ENCODE data around the gene GPR37.

The GPR37 gene

DNA sequence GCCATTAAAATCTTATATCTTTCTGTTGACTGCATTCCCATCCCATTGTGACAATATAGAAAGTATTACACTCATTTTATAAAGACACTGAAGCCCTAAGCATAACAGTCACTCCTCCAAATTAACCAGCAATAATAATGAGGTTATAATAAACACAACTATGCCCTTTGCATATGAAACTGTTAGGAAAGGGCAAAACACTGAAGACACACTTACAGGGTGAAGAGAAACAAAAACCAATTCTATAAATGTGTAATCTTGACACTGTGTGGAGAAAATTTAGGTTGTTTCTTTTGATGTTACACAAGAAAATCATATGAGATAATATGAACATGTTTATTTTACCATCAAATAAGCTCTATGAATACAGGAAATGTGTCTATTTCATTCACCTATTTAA is 14.0 kb upstream of the GPR37 start:
- DNase-seq (ENCODE audit: low spot score), result no peak

DNA sequence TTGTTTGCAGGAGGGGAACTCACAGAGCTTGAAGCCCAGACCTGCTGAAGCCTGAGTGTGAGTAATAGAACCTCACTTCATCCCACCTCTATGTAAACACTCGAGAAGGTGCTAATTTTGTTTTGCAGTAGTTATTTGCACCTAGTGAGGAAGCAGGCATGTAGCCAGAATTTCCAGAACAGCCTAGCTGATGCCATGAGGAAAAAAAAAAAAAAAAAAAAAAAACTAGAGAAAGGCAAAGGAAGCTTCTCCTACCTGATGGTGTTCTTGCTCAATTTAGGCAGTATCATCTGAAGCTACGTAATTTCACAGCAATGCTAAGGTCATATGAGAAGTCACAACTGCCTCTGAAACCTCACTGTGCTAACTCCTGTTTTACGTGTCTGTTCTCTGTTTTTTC is 13.6 kb upstream of the GPR37 start:
- DNase-seq (ENCODE audit: low spot score), result no peak

DNA sequence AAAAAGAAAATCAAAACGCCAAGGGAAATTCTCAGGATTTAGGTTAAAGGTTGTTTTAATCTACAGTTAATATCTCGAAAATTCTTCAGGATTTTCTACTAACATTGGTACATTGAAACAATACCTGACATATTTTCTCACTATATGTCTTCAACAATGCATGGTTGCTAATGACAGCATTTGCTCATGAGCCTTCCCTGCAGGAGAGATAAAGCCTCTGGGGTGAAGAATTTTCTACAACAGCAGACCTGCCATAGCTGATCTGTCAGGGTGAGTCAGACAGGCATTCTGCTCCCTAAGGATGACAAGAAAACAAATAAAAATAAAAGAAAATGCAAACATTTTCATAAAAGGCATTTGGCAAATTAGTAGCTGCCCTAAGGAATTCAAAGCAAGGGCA is 11.7 kb upstream of the GPR37 start:
- no peak for DNase-seq (ENCODE audit: low spot score)

DNA sequence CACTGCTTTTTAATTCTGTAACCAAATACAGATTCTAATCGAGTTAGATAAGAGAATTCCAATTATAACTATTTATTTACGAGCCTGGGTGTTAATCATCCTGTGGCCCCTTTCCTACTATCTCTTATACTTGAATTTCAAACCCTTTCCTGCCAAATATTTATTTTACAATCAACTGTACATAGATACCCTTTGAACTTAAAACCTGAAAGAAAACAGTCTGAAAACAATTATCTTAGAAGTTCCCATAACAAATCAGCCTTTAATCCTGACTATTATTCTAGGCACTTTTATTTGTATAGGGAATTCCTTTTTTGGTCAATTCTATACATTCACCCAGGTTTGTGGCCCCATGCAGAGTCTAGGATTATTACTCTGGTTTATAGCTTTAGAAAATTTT is 10.6 kb upstream of the GPR37 start:
- no peak for DNase-seq (ENCODE audit: low spot score)

DNA sequence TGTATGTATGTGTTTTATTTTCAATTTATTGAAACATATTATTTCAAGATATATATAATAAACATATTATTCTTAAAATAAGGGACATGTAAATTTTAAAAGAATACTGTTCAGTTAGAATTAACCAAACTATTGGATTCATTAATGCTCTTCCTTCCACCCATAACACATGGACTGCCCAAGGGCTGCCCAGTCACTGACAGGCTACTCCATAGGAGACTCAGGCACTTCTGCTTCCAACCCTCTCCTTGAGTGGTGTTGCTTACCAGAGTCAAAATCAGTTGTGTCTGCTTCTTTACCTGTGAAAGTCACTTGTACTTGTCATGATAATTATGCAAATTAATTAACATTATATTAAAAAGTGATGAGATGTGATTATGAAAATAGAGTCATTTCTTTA is 9.8 kb upstream of the GPR37 start:
- DNase-seq (ENCODE audit: low spot score), result no peak

DNA sequence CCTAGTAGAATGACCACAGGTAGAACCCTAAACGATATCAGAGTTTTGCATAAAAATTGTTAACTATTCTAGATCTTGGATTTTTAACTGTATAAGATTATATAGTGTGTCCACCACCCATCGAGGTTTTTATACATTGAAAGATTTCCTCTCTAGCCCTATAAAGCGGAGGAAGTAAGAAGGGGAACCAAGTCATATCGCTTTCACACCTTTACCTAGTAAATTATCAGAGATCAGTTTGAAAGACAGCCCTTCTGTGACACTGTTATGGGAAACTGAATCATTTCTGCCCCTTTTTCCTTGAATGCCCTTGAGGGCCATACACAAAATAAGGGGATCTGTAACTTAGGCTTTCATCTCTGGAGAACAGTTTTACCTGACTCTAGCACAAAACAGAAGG is 8.3 kb upstream of the GPR37 start:
- no peak for DNase-seq (ENCODE audit: low spot score)

DNA sequence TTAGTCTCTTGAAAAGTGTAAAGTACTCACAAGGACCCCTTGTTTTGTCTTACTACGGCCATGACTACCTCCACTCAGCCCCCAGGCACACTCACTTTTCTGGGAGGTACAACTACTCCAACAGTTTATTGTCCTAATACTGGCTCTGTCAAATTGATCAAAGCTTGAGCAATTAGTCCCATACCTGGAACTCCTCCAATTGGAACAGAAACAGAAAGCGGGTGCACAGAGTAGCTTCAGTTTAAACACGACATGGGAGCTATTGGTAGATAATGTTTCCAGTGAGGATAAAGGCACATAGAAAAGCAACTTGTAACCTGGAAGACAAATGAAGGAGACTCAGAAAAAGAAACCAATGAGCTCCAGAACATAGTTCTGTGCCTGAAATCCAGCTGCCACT is 7.7 kb upstream of the GPR37 start:
- no peak for DNase-seq (ENCODE audit: low spot score)

DNA sequence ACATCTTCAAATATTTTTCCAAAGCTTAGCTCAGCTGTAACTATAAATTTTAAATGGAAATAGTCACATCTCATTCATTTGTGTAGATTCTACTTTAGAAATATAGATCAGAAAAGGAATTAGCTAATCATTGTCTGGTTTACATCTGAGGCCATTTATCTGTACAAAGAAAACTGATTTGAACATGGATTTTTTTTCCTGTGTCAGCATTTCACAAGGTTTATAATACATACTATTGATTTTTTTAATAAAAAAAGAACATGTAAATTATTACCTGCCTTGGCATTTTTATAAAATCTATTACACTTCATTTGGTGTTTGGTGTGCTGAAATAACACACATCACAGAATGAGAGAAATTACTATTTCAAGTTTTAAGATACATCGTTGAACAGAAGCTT is 3.5 kb upstream of the GPR37 start:
- no peak for DNase-seq (ENCODE audit: low spot score)

DNA sequence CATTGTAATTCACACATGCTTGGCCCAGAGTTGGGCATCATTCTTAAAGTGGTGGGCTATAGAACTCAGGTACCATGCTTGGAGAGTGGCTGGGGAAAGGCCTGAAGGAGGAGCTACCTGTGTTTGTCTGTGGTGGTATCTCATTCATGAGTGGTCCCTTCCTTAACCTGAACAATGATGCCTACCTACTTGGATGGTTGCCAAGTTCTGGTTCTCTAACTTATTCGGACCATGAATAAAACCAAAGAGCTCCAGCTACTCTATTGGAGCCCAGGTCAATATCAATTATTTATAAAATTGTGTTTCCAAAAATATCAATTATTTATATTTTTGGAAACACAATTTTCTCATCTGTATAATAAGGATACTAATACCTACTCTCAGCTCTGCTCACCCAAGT is 2.9 kb upstream of the GPR37 start:
- no peak for DNase-seq (ENCODE audit: low spot score)

DNA sequence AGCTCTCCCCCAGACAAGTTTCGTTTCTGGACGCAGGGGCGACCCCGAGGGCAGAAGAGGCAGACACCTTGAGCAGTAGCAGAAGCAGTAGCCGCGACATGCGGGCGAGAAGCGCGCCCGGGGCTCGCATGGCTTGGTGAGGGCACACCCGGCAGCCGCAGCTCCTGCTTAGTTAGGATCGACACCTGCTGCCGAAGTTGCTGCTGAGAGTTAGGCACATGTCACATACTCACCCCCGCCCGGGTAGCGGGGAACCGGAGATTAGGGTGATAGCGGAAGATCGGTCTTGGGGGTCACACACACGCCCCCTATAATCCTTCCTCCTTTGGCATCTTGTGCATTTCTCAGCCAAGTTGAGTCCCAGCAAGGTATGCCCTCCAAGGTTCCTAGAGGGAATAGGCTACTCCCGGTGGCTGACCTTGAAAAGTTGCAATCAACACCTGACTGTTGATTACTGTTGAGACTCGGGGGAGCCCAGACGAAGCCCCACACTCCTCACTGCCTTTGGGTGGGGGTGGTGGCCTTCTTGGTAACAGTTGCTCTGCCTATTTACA is 668 bp downstream of the GPR37 start:
- peak; percentile 47 for DNase-seq (ENCODE audit: low spot score)

DNA sequence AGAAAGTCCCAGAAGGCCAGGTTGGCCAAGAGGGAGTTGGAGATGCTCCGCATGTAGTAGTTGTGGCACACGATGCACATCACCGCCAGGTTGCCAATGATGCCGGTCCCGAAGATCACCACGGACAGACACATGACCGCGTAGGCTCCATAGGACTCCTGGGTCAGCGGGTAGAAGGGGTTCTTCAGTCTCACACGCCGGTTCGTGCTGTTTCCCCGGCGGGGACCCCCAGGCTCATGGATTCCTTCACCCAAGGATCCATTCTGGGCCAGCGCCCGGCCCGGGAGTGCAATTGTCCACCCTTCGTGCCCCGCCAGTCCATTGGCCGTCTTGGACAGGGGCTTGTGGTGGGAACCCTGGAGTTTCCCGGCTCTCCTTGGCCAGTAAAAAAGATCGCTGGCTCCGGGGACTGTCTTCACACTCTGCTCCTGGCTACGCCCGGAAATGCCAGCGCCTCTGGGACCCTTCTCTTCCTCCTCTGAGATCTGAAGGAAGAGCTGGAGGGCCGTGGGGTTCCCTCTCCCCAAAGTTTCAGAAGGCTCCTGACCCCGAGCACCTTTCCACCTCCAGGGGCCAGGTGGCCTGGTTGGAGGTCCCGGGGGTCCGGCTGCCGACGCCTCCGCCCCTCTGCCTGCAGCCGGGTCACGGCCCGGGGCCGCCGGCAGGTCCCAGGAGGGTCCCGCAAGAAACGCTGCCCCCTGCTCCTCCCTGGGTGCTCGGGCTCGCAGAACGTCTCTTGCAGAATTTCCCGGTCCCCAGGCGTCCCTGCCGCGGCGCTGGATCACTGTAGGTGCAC is 1.3 kb downstream of the GPR37 start:
- peak; percentile 22 for DNase-seq (ENCODE audit: low spot score)

DNA sequence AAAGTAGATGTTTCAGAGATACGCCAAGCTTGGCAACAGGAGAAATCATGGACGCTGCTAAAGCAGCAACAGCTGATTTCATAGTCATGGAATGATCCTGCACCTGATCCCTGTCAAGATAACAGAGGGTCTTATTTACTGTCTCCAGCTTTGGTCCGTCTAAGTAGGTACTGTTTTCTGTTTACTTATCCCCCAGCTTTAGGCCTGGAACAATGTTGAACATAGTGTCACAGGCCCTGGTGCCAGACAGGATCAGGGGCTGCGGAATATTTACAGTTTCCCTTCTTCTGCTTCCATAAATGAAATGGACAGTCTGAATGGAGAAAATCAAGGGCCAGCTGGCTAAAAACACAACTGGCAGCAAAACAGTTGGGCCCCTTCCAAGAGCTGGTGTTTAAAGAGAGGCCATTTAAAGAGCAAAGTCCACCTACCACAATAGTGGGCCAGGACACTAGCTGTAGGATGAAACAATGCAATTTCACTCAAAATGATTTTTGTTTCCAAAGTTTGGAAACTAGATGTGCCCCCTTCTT is 2.9 kb downstream of the GPR37 start:
- DNase-seq (ENCODE audit: low spot score), result no peak

DNA sequence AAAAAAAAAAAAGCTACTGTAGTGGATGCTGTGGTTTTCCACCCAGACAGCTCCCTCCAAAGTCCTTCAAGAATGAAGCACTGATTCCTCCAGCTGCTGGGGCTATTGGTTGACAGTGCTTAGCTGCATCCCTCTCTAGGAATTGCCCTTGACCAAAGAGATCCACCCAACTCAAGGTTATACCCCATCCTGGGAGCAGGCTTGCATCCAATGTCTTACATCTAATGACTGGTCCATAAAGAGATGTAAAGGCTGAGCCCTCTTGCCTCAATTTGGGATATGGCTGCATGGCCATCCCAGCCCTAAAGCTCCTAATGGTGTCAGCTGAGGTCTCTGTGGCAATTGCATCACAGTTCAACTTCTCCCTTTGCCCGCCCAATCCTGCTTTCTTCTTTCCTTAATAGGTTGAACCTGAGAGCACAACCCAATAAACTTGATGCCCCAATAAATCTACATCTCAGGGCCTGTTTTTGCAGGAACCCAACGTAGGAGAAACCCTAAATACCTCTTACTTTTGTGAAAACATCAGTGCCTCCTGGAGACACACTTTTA is 4.4 kb downstream of the GPR37 start:
- DNase-seq (ENCODE audit: low spot score), result no peak

DNA sequence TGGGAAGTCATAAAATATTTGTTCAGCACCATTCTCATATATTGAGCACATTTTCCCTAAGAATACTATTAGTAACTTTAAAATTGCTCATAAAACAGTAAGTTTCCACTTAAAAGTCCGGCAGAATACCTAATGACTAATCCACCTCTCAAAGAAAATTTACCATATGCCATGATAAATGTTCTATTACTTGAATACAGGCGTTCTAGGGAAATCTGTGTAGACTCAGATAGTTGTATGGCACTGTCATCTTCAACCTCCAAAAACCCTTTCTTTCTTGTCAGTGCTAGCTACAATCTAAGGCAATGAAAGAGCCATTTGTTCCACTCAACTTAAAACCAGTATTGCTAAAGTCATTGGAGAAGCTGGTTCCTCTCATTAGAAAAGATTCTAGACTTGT is 7.3 kb downstream of the GPR37 start:
- no peak for DNase-seq (ENCODE audit: low spot score)

DNA sequence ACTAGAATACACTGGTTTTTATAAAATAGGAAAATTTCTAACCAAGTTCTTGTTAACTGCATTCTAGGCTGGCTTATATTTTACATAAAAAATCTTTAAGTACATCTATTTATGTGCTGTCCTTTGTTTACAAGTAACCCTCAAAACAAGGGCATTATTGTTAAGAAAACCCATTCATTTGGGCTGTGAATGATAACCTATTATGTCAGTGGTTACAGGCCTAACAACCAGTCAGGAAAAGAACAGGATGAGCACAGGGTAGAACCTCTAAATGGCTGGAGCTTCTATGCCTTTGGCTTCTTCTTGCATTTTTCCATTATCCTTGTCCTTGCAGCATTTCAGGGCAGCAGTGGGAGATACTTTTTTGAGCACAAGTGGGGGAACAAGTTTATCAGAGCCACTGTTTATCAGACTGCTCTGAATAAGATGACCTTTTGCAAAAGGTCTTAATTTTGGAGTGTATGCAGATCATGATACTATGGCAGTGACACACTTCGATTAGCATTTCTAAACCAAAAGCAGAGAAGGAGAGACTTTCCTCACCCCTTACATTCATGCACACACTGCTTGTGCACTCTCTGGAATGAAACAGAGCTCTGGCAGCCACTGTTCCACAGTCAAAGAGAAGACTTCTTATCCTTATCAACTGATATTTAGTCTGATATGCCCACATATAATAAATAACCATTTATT is 10.9 kb downstream of the GPR37 start:
- no peak for DNase-seq (ENCODE audit: low spot score)

DNA sequence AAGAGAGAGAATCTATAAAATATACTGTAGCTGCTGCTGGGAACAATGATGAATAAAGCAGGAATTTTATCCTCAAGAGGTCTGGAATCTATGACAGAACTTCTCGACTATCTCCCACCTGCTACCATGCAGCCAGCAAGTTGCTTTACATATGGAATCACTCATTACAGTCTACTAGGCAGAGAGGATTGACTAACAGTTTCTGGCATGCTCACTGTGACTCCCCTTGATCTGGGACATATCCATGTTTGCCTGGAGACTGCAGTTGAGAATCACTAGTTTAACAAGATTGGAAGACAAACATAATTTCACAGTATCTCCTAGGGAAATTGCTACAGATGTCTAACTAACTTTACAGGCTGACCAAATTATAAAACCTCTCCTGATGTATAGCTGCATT is 13.3 kb downstream of the GPR37 start:
- DNase-seq (ENCODE audit: low spot score), result no peak

DNA sequence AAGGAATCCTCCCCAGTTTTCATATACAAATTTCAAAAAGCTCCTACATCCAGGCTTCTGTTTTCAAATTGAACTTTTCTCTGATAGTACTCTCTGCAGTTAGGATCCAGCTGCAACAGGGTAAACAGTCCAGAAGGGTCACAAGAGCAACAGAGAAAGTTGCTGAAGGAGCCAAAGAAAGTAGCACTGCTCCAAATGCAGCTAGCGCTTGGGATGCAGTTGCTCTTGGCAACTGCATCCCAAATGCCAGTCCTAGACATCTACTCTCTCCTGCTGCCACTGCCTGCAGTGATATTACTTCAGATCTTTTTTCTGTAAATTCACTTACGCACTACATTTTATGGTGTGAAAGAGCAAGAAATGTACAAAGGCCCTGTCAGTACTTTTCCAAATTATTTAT is 14.6 kb downstream of the GPR37 start:
- no peak for DNase-seq (ENCODE audit: low spot score)

DNA sequence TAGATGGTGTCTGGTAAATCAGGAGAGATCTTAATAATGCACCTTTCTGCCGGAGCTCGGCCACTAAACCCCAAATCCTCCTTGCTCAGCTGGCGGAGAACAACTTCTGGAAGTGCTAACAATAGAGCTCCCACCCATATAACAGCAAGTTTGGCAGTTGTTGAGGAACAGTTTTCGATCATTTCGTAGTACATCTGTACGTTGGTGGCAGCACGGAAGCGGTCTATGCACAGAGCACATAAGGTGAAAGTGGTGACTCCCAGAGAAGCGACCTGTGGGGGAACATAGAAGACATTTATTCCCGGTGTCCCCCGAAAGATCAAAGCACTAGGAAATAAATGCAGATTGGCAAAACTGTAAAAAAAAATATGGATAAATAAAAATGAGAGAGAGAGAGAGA is 18.5 kb downstream of the GPR37 start:
- DNase-seq (ENCODE audit: low spot score), result no peak

DNA sequence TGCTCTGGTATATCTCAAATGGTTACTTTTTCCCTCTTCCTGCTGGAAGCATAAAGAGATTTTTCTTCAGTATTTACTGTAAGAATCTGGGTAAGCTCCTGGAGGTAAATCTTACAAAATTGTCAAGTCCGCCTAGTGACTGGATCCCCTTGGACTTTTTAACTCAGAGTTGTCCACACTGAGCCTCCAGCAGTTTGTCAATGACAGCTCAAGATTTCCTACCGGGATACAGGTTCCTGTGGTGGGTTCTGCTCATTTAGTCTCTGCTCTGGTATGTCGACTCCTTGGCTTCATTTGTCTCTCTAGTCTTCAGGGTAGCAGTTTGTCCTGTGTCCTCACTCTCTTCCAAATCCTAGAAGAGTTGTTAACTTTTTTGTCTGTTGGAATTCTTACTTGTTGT is 27.0 kb downstream of the GPR37 start:
- no peak for DNase-seq (ENCODE audit: low spot score)

DNA sequence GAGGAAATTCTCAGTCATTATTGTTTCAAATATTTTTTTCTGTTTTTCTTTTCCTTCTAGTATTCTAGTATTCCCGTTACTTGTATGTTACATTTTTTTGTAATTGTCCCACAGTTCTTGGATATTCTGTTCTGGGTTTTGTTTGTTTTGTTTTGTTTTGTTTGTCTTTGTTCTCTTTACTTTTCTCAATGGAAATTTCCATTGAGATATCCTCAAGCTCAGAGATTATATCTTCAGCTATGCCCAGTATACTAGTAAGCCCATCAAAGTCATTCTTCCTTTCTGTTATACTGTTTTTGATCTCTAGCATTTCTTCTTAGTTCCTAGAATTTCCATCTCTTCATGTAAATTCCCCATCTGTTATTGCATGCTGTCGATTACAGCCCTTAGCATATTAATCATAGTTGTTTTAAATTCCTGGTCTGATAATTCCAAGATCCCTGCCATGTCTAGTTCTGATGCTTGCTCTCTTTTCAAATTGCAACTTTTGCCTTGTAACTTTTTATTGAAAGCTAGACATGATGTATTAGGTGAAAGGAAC is 27.8 kb downstream of the GPR37 start:
- no peak for DNase-seq (ENCODE audit: low spot score)

DNA sequence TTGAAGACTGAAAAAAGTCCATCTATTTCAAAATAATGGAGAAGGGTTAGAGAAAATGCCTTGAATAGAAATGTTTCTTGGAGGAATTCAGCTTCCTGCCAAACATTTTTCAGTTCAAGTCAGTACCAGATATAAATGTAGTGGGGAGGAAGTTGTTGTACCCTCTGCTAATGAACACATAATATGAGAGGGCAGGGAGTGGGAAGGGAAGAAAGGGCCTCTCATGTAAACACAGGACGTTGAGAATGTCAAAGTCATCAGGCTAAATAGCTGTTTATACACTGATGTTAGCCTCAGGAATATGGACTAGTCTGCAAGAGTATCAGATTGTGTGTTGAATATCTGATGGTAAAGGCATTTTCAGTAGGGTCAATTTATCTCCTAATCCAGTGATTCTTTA is 37.0 kb downstream of the GPR37 start:
- DNase-seq (ENCODE audit: low spot score), result no peak

DNA sequence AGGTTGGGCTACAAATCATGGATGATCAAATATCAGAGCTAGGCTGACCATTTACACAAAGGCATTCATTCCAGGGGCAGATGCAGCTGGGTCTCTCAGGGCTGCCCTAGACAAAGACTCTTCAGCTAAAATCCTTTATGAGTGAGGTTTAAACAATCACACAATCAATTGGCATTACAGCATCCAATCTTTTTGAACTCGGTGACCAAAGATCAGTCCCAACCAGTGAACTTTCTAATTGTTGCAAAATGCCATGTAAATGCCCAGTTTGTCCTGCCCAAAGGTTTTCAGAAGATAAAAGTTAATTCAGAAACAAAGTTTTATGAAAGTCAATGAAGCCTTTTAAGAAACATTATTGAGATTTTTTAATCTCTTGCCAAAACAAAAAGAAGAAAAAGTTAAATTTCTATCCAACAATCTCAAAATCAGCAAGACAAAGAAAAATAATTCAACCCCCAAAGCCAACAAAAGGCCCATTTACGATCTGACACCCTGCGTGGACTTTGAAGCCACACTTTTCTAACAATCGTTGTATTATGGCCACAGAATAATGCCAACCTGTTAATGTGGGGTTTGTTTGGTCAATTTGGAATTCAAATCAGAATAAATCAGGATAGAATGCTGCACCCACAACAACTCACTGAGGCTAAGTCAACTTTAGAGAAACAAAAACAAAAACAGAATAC is 40.9 kb downstream of the GPR37 start:
- no peak for DNase-seq (ENCODE audit: low spot score)

Measured in iPS-NIHi11 (cell line).